ENCODE results near the gene S1PR5. TPM values are rescaled to one million over a fixed set of nuclear protein-coding genes. Genes with fewer than 3 reads are reported as not detected.
A peak's percentile ranks its signal among the peaks of the same experiment; 100 is the strongest.
"Not testable (repeated sequence)": the region's sequence is repeated elsewhere in the genome, so short reads cannot be mapped to it uniquely, and the experiment has no call there.

Gene S1PR5
- total RNA-seq, 4 donors from 2014 or later, result not detected

- peak; percentile 94 for DNase-seq (ENCODE audit: extremely low spot score)
- Histone ChIP-seq H3K27me3 (peaks cover 0 to 4% (median 0%) of the 10 kb centered on the region in 4 donors), H3K4me1 (peaks cover 19 to 32% (median 27%) of the 10 kb centered on the region in 4 donors), H3K9me3 (no peaks in the 10 kb centered on the region), H3K4me3 (peak within 1 kb of the TSS; percentile 89 to 100 (median 97)), H3K36me3 (peaks cover 9 to 28% (median 24%) of the 10 kb centered on the region in 4 donors), H3K27ac (replicated peaks in 1 of 4) (peak within 1 kb of the TSS; percentile 90 to 95 (median 92))
- intact Hi-C loops (cut with DNase I), result no loop called here
- TF ChIP-seq POLR2AphosphoS5 (IDR thresholded peaks at IDR 0.05) (peak; percentile 78 to 92), CTCF (IDR thresholded peaks at IDR 0.05) (no peak), EP300 (IDR thresholded peaks at IDR 0.05) (no peak), POLR2A (IDR thresholded peaks at IDR 0.05; ENCODE audit: low read depth) (peak; percentile 78)
- WGBS, result 3% methylated on average over 17 of the region's 79 CpGs
Measured at GRCh38 chr19:10543420-10544241, 26.4 kb upstream of the S1PR5 start, which contains the start of gene ATG4D. ATG4D (plus strand) TSS chr19:10543904; CDS start chr19:10544091, 187 bp downstream.

GRCh38 chr19:10543059-10543419, 25.8 kb upstream of the S1PR5 start:
- H3K27me3 ChIP-seq, result peaks cover 0 to 6% (median 0%) of the 10 kb centered on the region in 4 donors
- peak overlapping the region; percentile 89 to 100 (median 97) for H3K4me3 ChIP-seq
- no peak for DNase-seq (ENCODE audit: extremely low spot score)
- WGBS, result 55% methylated on average over 8 of the region's 8 CpGs
- H3K9me3 ChIP-seq, result no peaks in the 10 kb centered on the region
- intact Hi-C loops (cut with DNase I), result no loop called here
- H3K4me1 ChIP-seq, result peaks cover 19 to 32% (median 27%) of the 10 kb centered on the region in 4 donors
- TF ChIP-seq POLR2AphosphoS5 (IDR thresholded peaks at IDR 0.05), result no peak
- TF ChIP-seq EP300 (IDR thresholded peaks at IDR 0.05), result no peak
- TF ChIP-seq CTCF (IDR thresholded peaks at IDR 0.05), result no peak
- TF ChIP-seq POLR2A (IDR thresholded peaks at IDR 0.05; ENCODE audit: low read depth), result no peak
- peaks cover 9 to 22% (median 18%) of the 10 kb centered on the region in 4 donors for H3K36me3 ChIP-seq
- peak overlapping the region; percentile 90 to 95 (median 92) for H3K27ac ChIP-seq (replicated peaks in 1 of 4)

- H3K4me3 ChIP-seq; intact Hi-C loops (cut with DNase I); DNase-seq (ENCODE audit: extremely low spot score); H3K27ac ChIP-seq (replicated peaks in 1 of 4); H3K36me3 ChIP-seq; H3K9me3 ChIP-seq; H3K4me1 ChIP-seq: not testable (repeated sequence)
- WGBS, result 69% methylated on average over 9 of the region's 9 CpGs
- H3K27me3 ChIP-seq, result peaks cover 0 to 29% (median 0%) of the 10 kb centered on the region in 4 donors
Measured at GRCh38 chr19:10539016-10539415, 21.8 kb upstream of the S1PR5 start.

GRCh38 chr19:10538204-10538983, 21.1 kb upstream of the S1PR5 start:
- Histone ChIP-seq H3K9me3 (no peaks in the 10 kb centered on the region), H3K27ac (replicated peaks in 1 of 4) (no peak overlapping the region), H3K27me3 (peaks cover 0 to 29% (median 0%) of the 10 kb centered on the region in 4 donors), H3K4me1 (peaks cover 2 to 5% (median 4%) of the 10 kb centered on the region in 4 donors), H3K4me3 (no peak overlapping the region), H3K36me3 (no peaks in the 10 kb centered on the region)
- WGBS, result 69% methylated on average over 16 of the region's 20 CpGs
- DNase-seq (ENCODE audit: extremely low spot score), result no peak
- intact Hi-C loops (cut with DNase I), result no loop called here
- TF ChIP-seq POLR2AphosphoS5 (IDR thresholded peaks at IDR 0.05), result no peak
- TF ChIP-seq EP300 (IDR thresholded peaks at IDR 0.05), result no peak
- TF ChIP-seq POLR2A (IDR thresholded peaks at IDR 0.05; ENCODE audit: low read depth), result no peak
- TF ChIP-seq CTCF (IDR thresholded peaks at IDR 0.05), result no peak

GRCh38 chr19:10537668-10538067, 20.4 kb upstream of the S1PR5 start:
- no peaks in the 10 kb centered on the region for H3K36me3 ChIP-seq
- peaks cover 0 to under 1% (median 0%) of the 10 kb centered on the region in 4 donors for H3K9me3 ChIP-seq
- H3K27ac ChIP-seq (replicated peaks in 1 of 4), result no peak overlapping the region
- no peaks in the 10 kb centered on the region for H3K4me1 ChIP-seq
- no peak overlapping the region for H3K4me3 ChIP-seq
- 69% methylated on average over 11 of the region's 11 CpGs for WGBS
- TF ChIP-seq POLR2AphosphoS5 (IDR thresholded peaks at IDR 0.05) (no peak), EP300 (IDR thresholded peaks at IDR 0.05) (no peak), CTCF (IDR thresholded peaks at IDR 0.05) (no peak), POLR2A (IDR thresholded peaks at IDR 0.05; ENCODE audit: low read depth) (no peak)
- intact Hi-C loops (cut with DNase I), result no loop called here
- peaks cover 0 to 29% (median 0%) of the 10 kb centered on the region in 4 donors for H3K27me3 ChIP-seq
- DNase-seq (ENCODE audit: extremely low spot score), result no peak

Data from esophagus muscularis mucosa (tissue), 4 donors.